Gastrocnemius medialis (tissue), 4 donors: ENCODE measurements around the gene CYP2A7.
"Not testable (repeated sequence)": the region's sequence is repeated elsewhere in the genome, so short reads cannot be mapped to it uniquely, and the experiment has no call there.

Experiments used
- POLR2A ChIP-seq, 2 donors: fragments of 450-650 bp; IDR thresholded peaks; one replicate each; pipeline ENCODE4 v1.6.1; 2017; ENCODE audit warnings: antibody characterized with exemption in 2 of 2, mild to moderate bottlenecking in 2 of 2, moderate library complexity in 2 of 2
- TF ChIP-seq, protein P1 (sequence below), 5 experiments: fragments of 450-650 bp in 3 of 5; fragments of 200-600 bp in 2 of 5; sonication (generic) in 2 of 5; IDR thresholded peaks in 4 of 5; conservative IDR thresholded peaks in 1 of 5; 1 replicate in 4 of 5; 2 replicates in 1 of 5; pipeline ENCODE4 v1.5.1; 2016 to 2019; ENCODE audit warnings: antibody characterized with exemption in 5 of 5, mild to moderate bottlenecking in 3 of 5, moderate library complexity in 3 of 5

DNA sequence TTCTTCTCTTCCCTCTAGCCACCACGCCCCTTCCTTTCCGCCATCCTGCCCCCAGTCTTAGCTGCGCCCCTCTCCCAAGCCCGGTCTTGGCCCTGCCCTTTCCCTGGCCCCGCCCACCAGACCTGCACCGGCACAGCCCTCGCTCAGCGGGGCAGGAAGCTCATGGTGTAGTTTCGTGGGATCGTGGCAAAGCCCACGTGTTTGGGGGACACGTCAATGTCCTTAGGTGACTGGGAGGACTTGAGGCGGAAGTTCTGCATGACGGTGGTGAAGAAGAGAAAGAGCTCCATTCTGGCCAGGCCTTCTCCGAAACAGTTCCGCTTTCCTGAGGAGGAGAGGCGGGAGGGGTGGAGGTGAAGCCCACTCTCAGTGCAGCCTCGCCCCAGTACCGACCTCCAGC is 38.4 kb downstream of the CYP2A7 start:
- TF ChIP-seq POLR2A (IDR thresholded peaks at IDR 0.05) = not testable (repeated sequence)
- TF ChIP-seq, protein P1, sequence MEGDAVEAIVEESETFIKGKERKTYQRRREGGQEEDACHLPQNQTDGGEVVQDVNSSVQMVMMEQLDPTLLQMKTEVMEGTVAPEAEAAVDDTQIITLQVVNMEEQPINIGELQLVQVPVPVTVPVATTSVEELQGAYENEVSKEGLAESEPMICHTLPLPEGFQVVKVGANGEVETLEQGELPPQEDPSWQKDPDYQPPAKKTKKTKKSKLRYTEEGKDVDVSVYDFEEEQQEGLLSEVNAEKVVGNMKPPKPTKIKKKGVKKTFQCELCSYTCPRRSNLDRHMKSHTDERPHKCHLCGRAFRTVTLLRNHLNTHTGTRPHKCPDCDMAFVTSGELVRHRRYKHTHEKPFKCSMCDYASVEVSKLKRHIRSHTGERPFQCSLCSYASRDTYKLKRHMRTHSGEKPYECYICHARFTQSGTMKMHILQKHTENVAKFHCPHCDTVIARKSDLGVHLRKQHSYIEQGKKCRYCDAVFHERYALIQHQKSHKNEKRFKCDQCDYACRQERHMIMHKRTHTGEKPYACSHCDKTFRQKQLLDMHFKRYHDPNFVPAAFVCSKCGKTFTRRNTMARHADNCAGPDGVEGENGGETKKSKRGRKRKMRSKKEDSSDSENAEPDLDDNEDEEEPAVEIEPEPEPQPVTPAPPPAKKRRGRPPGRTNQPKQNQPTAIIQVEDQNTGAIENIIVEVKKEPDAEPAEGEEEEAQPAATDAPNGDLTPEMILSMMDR (IDR thresholded peaks at IDR 0.05 in 4 of 5, conservative IDR thresholded peaks at IDR 0.05 in 1 of 5) = not testable (repeated sequence)
